ENCODE measurements around the gene MYO18B. TPM values are rescaled to one million over a fixed set of nuclear protein-coding genes. Genes with fewer than 3 reads are reported as not detected.

The MYO18B gene
- total RNA-seq, 2 donors from 2014 or later: 0.03 TPM; not detected in 1

GRCh38 chr22:25853078-25853477 lies 111.1 kb downstream of the MYO18B start:
- no peak for DNase-seq
- ATAC-seq: no peak
- intact Hi-C loops (cut with DNase I, micrococcal nuclease): no loop called here

GRCh38 chr22:25853501-25854284 lies 111.7 kb downstream of the MYO18B start:
- ATAC-seq (no peak), DNase-seq (no peak)
- intact Hi-C loops (cut with DNase I, micrococcal nuclease): no loop called here

- no peak for ATAC-seq
- DNase-seq: no peak
- intact Hi-C loops (cut with DNase I, micrococcal nuclease): no loop called here
These were observed 127.8 kb downstream of the MYO18B start for GRCh38 chr22:25869771-25870170.

GRCh38 chr22:25874327-25874726 lies 132.3 kb downstream of the MYO18B start:
- intact Hi-C loops (cut with DNase I, micrococcal nuclease): no loop called here
- ATAC-seq (no peak), DNase-seq (no peak)

GRCh38 chr22:25875461-25875860 lies 133.5 kb downstream of the MYO18B start:
- intact Hi-C loops (cut with DNase I, micrococcal nuclease): no loop called here
- ATAC-seq (no peak), DNase-seq (no peak)

- no peak for ATAC-seq
- no peak for DNase-seq
- intact Hi-C loops (cut with DNase I, micrococcal nuclease): no loop called here
These were observed 134.9 kb downstream of the MYO18B start for GRCh38 chr22:25876871-25877270.

GRCh38 chr22:25878933-25879332 lies 136.9 kb downstream of the MYO18B start:
- DNase-seq: no peak
- intact Hi-C loops (cut with DNase I, micrococcal nuclease): no loop called here
- ATAC-seq: peak; percentile 29

GRCh38 chr22:25880524-25880923 lies 138.5 kb downstream of the MYO18B start:
- intact Hi-C loops (cut with DNase I, micrococcal nuclease): no loop called here
- DNase-seq (no peak), ATAC-seq (no peak)

GRCh38 chr22:25881210-25881755 lies 139.3 kb downstream of the MYO18B start:
- ATAC-seq: no peak
- DNase-seq: no peak
- intact Hi-C loops (cut with DNase I, micrococcal nuclease): no loop called here

- intact Hi-C loops (cut with DNase I, micrococcal nuclease): no loop called here
- DNase-seq (no peak), ATAC-seq (no peak)
These were observed 140.4 kb downstream of the MYO18B start for GRCh38 chr22:25882360-25882759.

- ATAC-seq: no peak
- DNase-seq: no peak
- intact Hi-C loops (cut with DNase I, micrococcal nuclease): no loop called here
These were observed 141.6 kb downstream of the MYO18B start for GRCh38 chr22:25883482-25884033.

GRCh38 chr22:25884121-25884520 lies 142.1 kb downstream of the MYO18B start:
- no peak for DNase-seq
- intact Hi-C loops (cut with DNase I, micrococcal nuclease): no loop called here
- no peak for ATAC-seq

- ATAC-seq: no peak
- intact Hi-C loops (cut with DNase I, micrococcal nuclease): no loop called here
These were observed 146.5 kb downstream of the MYO18B start for GRCh38 chr22:25888399-25889054.

GRCh38 chr22:25890651-25891050 lies 148.7 kb downstream of the MYO18B start:
- DNase-seq (no peak), ATAC-seq (no peak)
- intact Hi-C loops (cut with DNase I, micrococcal nuclease): no loop called here

More at GRCh38 chr22:25888399-25889054, 146.5 kb downstream of the MYO18B start:
- DNase-seq: no peak

- intact Hi-C loops (cut with DNase I, micrococcal nuclease): no loop called here
- ATAC-seq: no peak
- DNase-seq: no peak
These were observed 150.7 kb downstream of the MYO18B start for GRCh38 chr22:25892678-25893077.

- DNase-seq (no peak), ATAC-seq (no peak)
- intact Hi-C loops (cut with DNase I, micrococcal nuclease): no loop called here
These were observed 153.7 kb downstream of the MYO18B start for GRCh38 chr22:25895678-25896077.

GRCh38 chr22:25896098-25896497 lies 154.1 kb downstream of the MYO18B start:
- ATAC-seq: no peak
- intact Hi-C loops (cut with DNase I, micrococcal nuclease): no loop called here
- no peak for DNase-seq

- DNase-seq (no peak), ATAC-seq (no peak)
- intact Hi-C loops (cut with DNase I, micrococcal nuclease): no loop called here
These were observed 154.6 kb downstream of the MYO18B start for GRCh38 chr22:25896592-25896991.

- DNase-seq (no peak), ATAC-seq (no peak)
- intact Hi-C loops (cut with DNase I, micrococcal nuclease): no loop called here
These were observed 156.8 kb downstream of the MYO18B start for GRCh38 chr22:25898707-25899365.
